T-helper 17 cell (primary cell): ENCODE measurements around the gene ACOX2. TPM values are rescaled to one million over a fixed set of nuclear protein-coding genes. Genes with fewer than 3 reads are reported as not detected.

Experiments
- ATAC-seq: fragments of 150-1000 bp; cut with Tn5 transposase; 2 replicates; pipeline ENCODE4 v1.10.0; 2021; ENCODE audit warnings: mild to moderate bottlenecking, moderate library complexity
- DNase-seq, 3 donors: peaks; one replicate each; pipeline versions ENCODE4 v3.0.0 to v3.0.0-alpha.2; 2020 to 2021
- H3K9me3 ChIP-seq: one replicate; pipeline ENCODE4 v1.7.0; 2013; ENCODE audit warnings: low read length, mild to moderate bottlenecking; ENCODE audit not compliant: control insufficient read depth, poor library complexity, severe bottlenecking
- H3K27ac Mint-ChIP-seq: one replicate; pipeline ENCODE4 v1.8.0; 2022; ENCODE audit warnings: mild to moderate bottlenecking, moderate library complexity, mixed read lengths
- H3K27me3 Mint-ChIP-seq: one replicate; pipeline ENCODE4 v1.8.0; 2022; ENCODE audit warnings: mixed read lengths
- H3K36me3 Mint-ChIP-seq: one replicate; pipeline ENCODE4 v1.8.0; 2022; ENCODE audit warnings: low read depth, mixed read lengths
- H3K4me1 Mint-ChIP-seq: one replicate; pipeline ENCODE4 v1.8.0; 2022; ENCODE audit warnings: mild to moderate bottlenecking, mixed read lengths
- H3K4me3 Mint-ChIP-seq: one replicate; pipeline ENCODE4 v1.8.0; 2022; ENCODE audit warnings: mild to moderate bottlenecking, moderate library complexity, mixed read lengths
- total RNA-seq, 4 donors: library from RNA in 2 of 4; stranded (reverse) in 2 of 4; gene quantifications; one replicate each; pipeline ENCODE4 v1.2.3 and lab custom pipeline; 2022 to 2026

Gene ACOX2
- total RNA-seq, 2 donors from 2014 or later, result not detected

DNA sequence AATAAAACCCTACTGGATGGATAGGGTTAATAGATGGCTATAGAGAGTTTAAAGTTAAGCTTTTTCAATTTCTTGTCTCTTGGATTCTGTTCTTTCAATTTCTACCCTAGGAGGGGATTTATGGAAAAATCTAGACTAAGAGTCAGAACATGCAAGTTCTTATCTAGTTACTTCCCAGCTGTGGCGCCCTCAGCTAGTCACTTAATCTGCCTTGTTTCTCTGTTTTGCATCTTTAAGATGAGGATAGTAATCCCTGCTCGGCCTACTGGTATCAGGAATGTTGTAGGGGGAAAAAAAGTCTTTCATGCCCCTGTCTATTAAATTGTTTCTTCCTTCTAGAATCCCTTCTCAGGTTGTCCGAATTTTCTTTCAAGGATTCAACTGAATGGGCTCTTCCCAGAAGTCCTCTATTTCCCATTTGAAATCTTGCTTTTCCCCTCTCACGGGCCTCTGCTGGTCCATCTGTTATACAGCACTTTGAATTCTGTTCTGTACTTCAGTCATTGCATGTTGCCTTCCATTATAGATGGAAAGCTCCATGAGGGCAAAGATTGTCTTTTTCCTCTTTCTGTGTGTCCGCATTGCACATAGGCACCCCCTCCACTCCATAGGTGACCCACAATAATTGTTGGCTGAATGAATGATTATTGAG, 40.7 kb downstream of the ACOX2 start:
- Mint-ChIP-seq H3K4me3 (no peak overlapping the region), H3K36me3 (no peaks in the 10 kb centered on the region), H3K27me3 (no peaks in the 10 kb centered on the region), H3K27ac (no peak overlapping the region), H3K4me1 (peaks cover 45% of the 10 kb centered on the region)
- no peak for DNase-seq
- no peak for ATAC-seq
- H3K9me3 ChIP-seq, result no peaks in the 10 kb centered on the region

DNA sequence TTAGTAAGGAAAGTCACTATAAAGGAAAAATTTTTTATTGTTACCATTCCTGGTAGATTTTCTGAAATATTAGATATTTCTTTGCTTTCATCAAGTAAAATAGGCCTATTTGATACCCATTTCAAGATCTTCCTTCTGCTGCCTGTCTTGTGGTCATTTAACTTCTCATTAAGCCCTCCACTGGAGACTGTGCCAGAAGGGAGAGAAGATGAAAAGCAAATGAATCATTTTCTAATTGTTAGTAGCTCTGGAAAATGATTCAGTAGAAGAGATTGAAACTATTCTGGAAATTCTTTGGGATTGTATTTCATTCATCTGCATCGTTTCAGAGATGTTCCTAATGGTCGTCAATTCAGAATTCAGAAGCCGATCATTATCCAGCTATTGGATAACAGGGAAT, 41.9 kb downstream of the ACOX2 start:
- DNase-seq (no peak), ATAC-seq (no peak)
- Mint-ChIP-seq H3K27me3 (no peaks in the 10 kb centered on the region), H3K36me3 (no peaks in the 10 kb centered on the region), H3K27ac (no peak overlapping the region), H3K4me1 (peaks cover 49% of the 10 kb centered on the region), H3K4me3 (no peak overlapping the region)
- no peaks in the 10 kb centered on the region for H3K9me3 ChIP-seq

- Mint-ChIP-seq H3K27me3 (no peaks in the 10 kb centered on the region), H3K4me1 (peaks cover 52% of the 10 kb centered on the region), H3K4me3 (peak overlapping the region; percentile 60), H3K27ac (peak overlapping the region; percentile 9), H3K36me3 (no peaks in the 10 kb centered on the region)
- DNase-seq (no peak), ATAC-seq (no peak)
- no peaks in the 10 kb centered on the region for H3K9me3 ChIP-seq
Measured at GRCh38 chr3:58494107-58494506, 42.9 kb downstream of the ACOX2 start.

DNA sequence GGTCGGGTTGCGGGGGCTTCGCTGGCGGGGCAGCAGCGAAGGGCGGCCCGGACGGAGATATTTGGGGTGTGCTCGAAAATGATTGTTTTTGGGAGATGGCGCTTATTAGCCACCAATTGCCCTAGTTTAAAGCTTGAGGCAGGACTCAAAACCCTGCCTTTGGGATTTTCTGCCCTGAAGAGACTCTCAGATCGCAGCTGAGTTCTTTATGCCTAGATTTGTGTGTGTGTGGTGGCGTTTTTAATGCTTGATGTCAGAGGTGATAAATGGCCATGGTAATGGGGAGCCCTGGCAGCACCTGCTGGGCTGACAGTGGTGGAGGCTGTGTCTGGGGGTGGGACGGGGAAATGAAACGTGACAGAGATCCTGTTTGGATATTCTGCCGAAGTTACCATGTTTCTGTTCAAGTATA, 44.5 kb downstream of the ACOX2 start:
- peak overlapping the region; percentile 96 for H3K4me3 Mint-ChIP-seq
- no peaks in the 10 kb centered on the region for H3K36me3 Mint-ChIP-seq
- DNase-seq (no peak), ATAC-seq (no peak)
- H3K27me3 Mint-ChIP-seq, result no peaks in the 10 kb centered on the region
- peak overlapping the region; percentile 39 for H3K27ac Mint-ChIP-seq
- H3K9me3 ChIP-seq, result no peaks in the 10 kb centered on the region
- H3K4me1 Mint-ChIP-seq, result peaks cover 49% of the 10 kb centered on the region

GRCh38 chr3:58491506-58492402, 45.2 kb downstream of the ACOX2 start, which contains the start of gene KCTD6:
Gene KCTD6 (plus strand): TSS chr3:58492096. CDS start chr3:58498756, 6,660 bp downstream.
- Mint-ChIP-seq H3K4me1 (peaks cover 50% of the 10 kb centered on the region), H3K27ac (peak within 1 kb of the TSS; percentile 39)
- peak; percentile 92 for ATAC-seq

GRCh38 chr3:58490860-58491501, 46.0 kb downstream of the ACOX2 start:
- H3K4me3 Mint-ChIP-seq, result peak overlapping the region; percentile 85
- no peak overlapping the region for H3K27ac Mint-ChIP-seq
- H3K4me1 Mint-ChIP-seq, result peaks cover 47% of the 10 kb centered on the region
- DNase-seq (no peak), ATAC-seq (no peak)
- no peaks in the 10 kb centered on the region for H3K9me3 ChIP-seq
- no peaks in the 10 kb centered on the region for H3K36me3 Mint-ChIP-seq
- H3K27me3 Mint-ChIP-seq, result no peaks in the 10 kb centered on the region

More at GRCh38 chr3:58491506-58492402, 45.2 kb downstream of the ACOX2 start, which contains the start of gene KCTD6:
- Mint-ChIP-seq H3K4me3 (peak within 1 kb of the TSS; percentile 96), H3K27me3 (no peaks in the 10 kb centered on the region), H3K36me3 (no peaks in the 10 kb centered on the region)
- no peaks in the 10 kb centered on the region for H3K9me3 ChIP-seq
- DNase-seq, result peak; percentile 82 to 90 (median 86)

DNA sequence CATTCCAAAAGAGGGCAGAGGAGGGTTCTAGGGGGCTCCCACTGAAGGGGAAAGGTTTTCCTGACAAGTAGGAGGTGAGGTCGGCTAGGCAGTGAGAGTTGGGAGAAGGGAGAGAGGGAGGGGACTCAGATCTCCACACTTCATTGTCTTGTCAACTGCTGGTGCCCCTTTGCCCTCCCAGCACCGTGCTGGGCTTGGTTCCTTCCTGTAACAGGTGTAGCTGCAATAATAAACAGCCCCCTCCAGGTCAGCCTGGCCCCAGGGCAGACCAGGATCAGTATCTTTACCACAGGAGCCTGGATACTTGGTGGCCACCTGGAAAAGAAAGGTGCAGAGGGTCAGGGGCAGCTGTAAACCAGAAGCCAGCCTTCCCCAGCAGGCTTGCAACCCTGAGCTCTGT, 48.0 kb downstream of the ACOX2 start:
- Mint-ChIP-seq H3K4me3 (no peak overlapping the region), H3K27ac (no peak overlapping the region), H3K27me3 (peaks cover 8% of the 10 kb centered on the region), H3K4me1 (peaks cover 36% of the 10 kb centered on the region), H3K36me3 (no peaks in the 10 kb centered on the region)
- ATAC-seq (no peak), DNase-seq (no peak)
- no peaks in the 10 kb centered on the region for H3K9me3 ChIP-seq

DNA sequence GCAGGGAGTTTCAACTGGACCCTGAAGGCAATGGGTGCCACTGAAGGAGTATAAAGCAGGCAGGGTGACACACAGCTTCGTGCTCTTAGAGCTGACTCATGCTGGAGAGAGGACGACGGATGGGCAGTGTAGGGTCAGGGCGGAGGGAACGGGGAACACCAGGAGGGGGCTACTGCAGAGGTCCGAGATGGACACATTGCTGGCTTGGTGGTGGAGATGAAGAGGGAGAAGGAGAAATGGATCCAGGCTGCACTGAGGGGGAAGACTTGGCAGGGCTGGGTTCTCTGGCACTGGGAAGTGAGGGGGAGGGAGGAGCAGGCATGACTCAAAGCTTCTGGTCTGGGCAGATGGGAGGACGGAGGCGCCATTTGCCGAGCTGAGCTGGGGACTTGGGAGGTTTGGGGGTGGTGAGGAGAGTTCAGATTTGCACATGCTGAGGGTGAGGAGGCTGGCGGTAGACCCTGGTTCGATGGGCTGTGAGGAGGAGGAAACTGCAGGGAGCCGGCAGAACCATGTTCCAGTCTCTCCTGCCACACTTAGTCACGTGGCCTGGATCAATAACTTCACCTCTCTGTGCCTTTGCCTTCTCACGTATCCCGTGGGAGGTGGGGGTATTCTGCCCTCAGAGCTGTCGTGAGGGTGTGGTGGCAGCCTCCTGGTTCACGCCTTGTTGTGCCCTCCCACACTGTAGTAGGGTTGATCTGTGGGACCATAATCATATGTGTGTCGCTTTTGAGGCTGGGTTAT, 49.7 kb downstream of the ACOX2 start:
- Mint-ChIP-seq H3K4me1 (peaks cover 23% of the 10 kb centered on the region), H3K27me3 (peaks cover 17% of the 10 kb centered on the region), H3K36me3 (no peaks in the 10 kb centered on the region), H3K27ac (no peak overlapping the region), H3K4me3 (no peak overlapping the region)
- ATAC-seq (no peak), DNase-seq (no peak)
- no peaks in the 10 kb centered on the region for H3K9me3 ChIP-seq

DNA sequence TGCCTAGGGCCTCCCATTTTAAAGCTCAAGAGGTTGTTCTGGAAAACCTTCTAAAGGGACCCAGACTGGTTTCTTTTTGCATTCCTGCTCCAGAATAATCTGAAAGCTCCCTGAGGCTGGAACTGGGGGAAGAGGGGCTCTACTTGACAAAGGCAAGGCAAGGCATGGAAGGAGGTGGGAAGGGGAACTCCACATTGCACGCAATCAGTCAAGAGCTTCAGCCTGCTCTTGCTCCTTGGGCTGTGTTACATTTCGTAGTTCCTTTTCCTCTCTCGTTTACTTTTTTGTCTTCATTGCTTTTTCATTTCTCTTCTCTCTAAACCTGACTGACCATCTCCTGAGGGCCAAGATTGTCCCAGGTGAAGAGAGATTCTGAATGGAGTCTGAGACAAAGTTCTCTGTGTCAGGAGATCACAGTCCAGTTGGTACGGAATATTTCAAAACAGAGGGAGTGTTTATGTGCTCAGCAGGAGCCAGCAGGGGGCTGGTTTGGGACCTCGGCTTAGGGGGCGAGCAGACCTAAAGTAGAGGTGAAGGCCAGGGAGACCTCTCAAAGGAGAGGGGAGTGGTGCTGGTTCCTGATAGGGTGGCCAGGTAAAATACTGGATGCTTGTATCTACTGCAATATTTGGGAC, 51.1 kb downstream of the ACOX2 start:
- Mint-ChIP-seq H3K4me1 (peaks cover 19% of the 10 kb centered on the region), H3K36me3 (no peaks in the 10 kb centered on the region), H3K27me3 (peaks cover 21% of the 10 kb centered on the region), H3K27ac (peak overlapping the region; percentile 67), H3K4me3 (no peak overlapping the region)
- H3K9me3 ChIP-seq, result no peaks in the 10 kb centered on the region
- DNase-seq (no peak), ATAC-seq (no peak)

DNA sequence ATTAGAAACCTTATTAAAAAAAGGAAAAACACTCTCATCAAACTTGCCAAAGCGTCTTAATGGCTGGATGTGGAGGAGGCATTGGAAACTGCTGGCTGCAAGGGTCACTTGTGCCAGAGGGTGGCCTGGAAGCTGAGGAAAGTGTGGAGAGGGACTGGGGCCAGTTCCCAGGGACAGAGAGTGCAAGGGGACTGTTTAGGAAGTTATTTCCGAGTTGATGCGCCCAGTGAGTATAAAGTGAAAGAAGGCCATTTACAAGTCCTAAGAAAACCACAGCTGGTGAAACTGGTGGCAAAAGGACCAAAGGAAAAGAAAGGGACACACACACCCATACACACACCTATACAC, 52.3 kb downstream of the ACOX2 start:
- Mint-ChIP-seq H3K27ac (no peak overlapping the region), H3K36me3 (no peaks in the 10 kb centered on the region), H3K4me3 (no peak overlapping the region), H3K27me3 (peaks cover 21% of the 10 kb centered on the region), H3K4me1 (peaks cover 13% of the 10 kb centered on the region)
- peaks cover 1% of the 10 kb centered on the region for H3K9me3 ChIP-seq
- DNase-seq (no peak), ATAC-seq (no peak)

DNA sequence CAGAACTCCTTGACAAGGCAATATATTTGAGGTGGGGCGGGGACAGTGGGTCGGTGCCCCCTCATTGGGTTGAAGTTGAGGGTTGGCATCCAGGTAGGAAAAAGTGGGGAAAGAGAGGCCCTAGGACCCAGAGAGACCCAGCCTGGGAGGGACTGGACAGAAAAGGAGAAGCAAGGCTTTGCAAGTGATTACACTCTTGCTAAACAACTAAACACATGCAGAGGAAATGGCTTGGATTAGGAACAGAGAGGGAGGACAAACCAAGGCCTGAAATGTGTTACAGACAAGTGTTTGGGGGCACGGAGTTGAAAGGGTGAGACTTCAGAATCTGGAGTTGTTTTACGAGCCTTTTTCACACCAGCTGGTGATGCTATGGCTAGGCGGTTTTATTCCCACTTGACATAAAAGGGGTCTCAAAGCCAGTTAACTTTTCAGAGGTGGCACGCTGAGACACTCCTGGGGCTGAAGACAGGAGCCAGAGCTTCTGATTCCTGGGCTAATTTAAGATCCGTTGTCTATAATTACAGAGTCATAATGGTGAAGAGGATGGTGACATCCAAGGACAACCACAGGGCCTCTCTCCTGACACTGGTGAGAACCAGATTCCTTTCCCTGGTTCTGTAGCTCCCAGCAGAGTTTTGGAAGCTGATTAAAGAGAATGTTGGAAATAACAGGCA, 52.8 kb downstream of the ACOX2 start:
- Mint-ChIP-seq H3K27ac (no peak overlapping the region), H3K4me3 (no peak overlapping the region), H3K36me3 (no peaks in the 10 kb centered on the region), H3K27me3 (peaks cover 21% of the 10 kb centered on the region), H3K4me1 (peaks cover 12% of the 10 kb centered on the region)
- DNase-seq, result no peak
- no peak for ATAC-seq
- H3K9me3 ChIP-seq, result peaks cover 2% of the 10 kb centered on the region
